ENCODE results near the gene FSIP2. TPM values are rescaled to one million over a fixed set of nuclear protein-coding genes. Genes with fewer than 3 reads are reported as not detected.

FSIP2 gene
- total and polyA plus RNA-seq, 2 donors (not counting 1 experiment from before 2014, with no cell fraction given) = 0.01 to 0.54 TPM

DNA sequence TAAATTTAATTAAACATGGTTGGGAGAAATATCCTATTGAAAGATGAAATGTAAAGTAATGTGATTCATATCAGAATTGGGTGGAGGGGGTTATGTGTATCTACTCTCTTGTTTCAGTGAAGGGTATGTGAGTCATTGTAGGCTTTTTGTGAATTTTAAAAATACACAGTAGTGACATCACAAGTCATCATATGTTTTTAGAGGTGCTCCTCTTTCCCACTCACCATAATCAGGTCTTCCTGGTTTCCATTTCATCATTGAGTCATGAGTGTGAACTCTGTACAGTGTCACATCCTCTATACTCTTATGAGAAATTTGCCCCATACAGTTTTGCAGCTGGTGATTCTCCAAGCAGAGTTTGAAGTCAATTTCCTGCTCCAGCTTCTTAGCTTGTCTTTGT is 18.8 kb downstream of the FSIP2 start:
- ATAC-seq (ENCODE audit: low read depth) (no peak), DNase-seq (no peak)
- no peak overlapping the region for H3K27ac Mint-ChIP-seq
- no peaks in the 10 kb centered on the region for H3K4me1 ChIP-seq (ENCODE audit: control insufficient read depth in 2 of 2, insufficient read depth in 2 of 2, low read length in 2 of 2)
- no peaks in the 10 kb centered on the region for H3K27me3 ChIP-seq (replicated peaks in 1 of 4; ENCODE audit: control extremely low read depth in 1 of 4, control insufficient read depth in 3 of 4, insufficient read depth in 4 of 4, low read length in 3 of 4)
- no peak overlapping the region for H3K27ac ChIP-seq (ENCODE audit: low read length in 2 of 2)
- H3K27me3 Mint-ChIP-seq = no peaks in the 10 kb centered on the region
- no peak overlapping the region for H2AFZ ChIP-seq (ENCODE audit: insufficient read depth, low read depth, low read length, poor library complexity, severe bottlenecking)
- no peak overlapping the region for H3K4me3 ChIP-seq (ENCODE audit: control extremely low read depth in 1 of 5, extremely low read depth in 1 of 5, insufficient read depth in 1 of 5, low read depth in 2 of 5, low read length in 4 of 5)
- H4K20me1 ChIP-seq (ENCODE audit: control insufficient read depth, insufficient read depth, low read length, poor library complexity, severe bottlenecking) = no peaks in the 10 kb centered on the region
- no peaks in the 10 kb centered on the region for H3K9me3 Mint-ChIP-seq (ENCODE audit: insufficient read depth)
- H3K9ac ChIP-seq (ENCODE audit: low read length) = no peak overlapping the region
- intact Hi-C loops (cut with micrococcal nuclease) = no loop called here
- TF ChIP-seq, protein P1, sequence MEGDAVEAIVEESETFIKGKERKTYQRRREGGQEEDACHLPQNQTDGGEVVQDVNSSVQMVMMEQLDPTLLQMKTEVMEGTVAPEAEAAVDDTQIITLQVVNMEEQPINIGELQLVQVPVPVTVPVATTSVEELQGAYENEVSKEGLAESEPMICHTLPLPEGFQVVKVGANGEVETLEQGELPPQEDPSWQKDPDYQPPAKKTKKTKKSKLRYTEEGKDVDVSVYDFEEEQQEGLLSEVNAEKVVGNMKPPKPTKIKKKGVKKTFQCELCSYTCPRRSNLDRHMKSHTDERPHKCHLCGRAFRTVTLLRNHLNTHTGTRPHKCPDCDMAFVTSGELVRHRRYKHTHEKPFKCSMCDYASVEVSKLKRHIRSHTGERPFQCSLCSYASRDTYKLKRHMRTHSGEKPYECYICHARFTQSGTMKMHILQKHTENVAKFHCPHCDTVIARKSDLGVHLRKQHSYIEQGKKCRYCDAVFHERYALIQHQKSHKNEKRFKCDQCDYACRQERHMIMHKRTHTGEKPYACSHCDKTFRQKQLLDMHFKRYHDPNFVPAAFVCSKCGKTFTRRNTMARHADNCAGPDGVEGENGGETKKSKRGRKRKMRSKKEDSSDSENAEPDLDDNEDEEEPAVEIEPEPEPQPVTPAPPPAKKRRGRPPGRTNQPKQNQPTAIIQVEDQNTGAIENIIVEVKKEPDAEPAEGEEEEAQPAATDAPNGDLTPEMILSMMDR (IDR thresholded peaks at IDR 0.05) = no peak
- TF ChIP-seq EZH2 (IDR thresholded peaks at IDR 0.05; ENCODE audit: borderline replicate concordance, insufficient read depth, low read depth, low read length, poor library complexity, severe bottlenecking) = no peak
- no peaks in the 10 kb centered on the region for H3K36me3 ChIP-seq (replicated peaks in 1 of 2; ENCODE audit: control extremely low read depth in 1 of 2, control insufficient read depth in 1 of 2, extremely low read depth in 1 of 2, insufficient read depth in 2 of 2, low read length in 1 of 2)
- H3K4me1 Mint-ChIP-seq = no peaks in the 10 kb centered on the region
- no peaks in the 10 kb centered on the region for H3K79me2 ChIP-seq (ENCODE audit: control insufficient read depth, insufficient read depth, low read length)
- CTCF ChIA-PET = no interaction called here
- no peak overlapping the region for H3K4me2 ChIP-seq (replicated peaks; ENCODE audit: low read depth, low read length, poor library complexity, severe bottlenecking)
- POLR2A ChIA-PET = no interaction called here
- no peak overlapping the region for H3K4me3 Mint-ChIP-seq
- no peaks in the 10 kb centered on the region for H3K9me3 ChIP-seq (ENCODE audit: control extremely low read depth in 1 of 3, control insufficient read depth in 2 of 3, insufficient read depth in 1 of 3, low read length in 2 of 3)

DNA sequence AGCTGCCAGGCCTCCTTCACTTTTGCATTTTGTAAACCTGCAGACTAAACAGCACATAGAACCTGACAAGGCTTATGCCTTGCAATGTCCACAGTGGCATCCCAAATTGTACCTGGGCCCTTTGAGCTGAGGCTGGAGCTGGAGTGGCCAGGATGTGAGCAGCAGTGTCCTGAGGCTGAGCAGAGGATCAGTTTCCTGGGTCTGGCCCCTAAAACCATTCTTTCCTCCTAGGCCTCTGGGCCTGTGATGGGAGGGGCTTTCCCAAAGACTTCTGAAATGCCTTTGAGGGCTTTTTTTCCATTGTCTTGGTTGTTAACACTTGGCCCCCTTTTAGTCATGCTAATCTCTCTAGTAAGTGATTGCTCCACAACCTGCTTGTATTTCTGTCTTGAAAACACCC is 32.8 kb downstream of the FSIP2 start:
- DNase-seq (no peak), ATAC-seq (ENCODE audit: low read depth) (no peak)
- H3K27me3 ChIP-seq (replicated peaks in 1 of 4; ENCODE audit: control extremely low read depth in 1 of 4, control insufficient read depth in 3 of 4, insufficient read depth in 4 of 4, low read length in 3 of 4) = no peaks in the 10 kb centered on the region
- no peaks in the 10 kb centered on the region for H3K4me1 Mint-ChIP-seq
- no peak overlapping the region for H3K27ac ChIP-seq (ENCODE audit: low read length in 2 of 2)
- peaks cover 0 to 30% (median 20%) of the 10 kb centered on the region in 3 donors for H3K9me3 ChIP-seq (ENCODE audit: control extremely low read depth in 1 of 3, control insufficient read depth in 2 of 3, insufficient read depth in 1 of 3, low read length in 2 of 3)
- intact Hi-C loops (cut with micrococcal nuclease) = no loop called here
- no peak for TF ChIP-seq EZH2 (IDR thresholded peaks at IDR 0.05; ENCODE audit: borderline replicate concordance, insufficient read depth, low read depth, low read length, poor library complexity, severe bottlenecking)
- TF ChIP-seq, protein P1 (IDR thresholded peaks at IDR 0.05) = no peak
- CTCF ChIA-PET = no interaction called here
- H3K4me3 Mint-ChIP-seq = no peak overlapping the region
- POLR2A ChIA-PET = no interaction called here
- H2AFZ ChIP-seq (ENCODE audit: insufficient read depth, low read depth, low read length, poor library complexity, severe bottlenecking) = no peak overlapping the region
- H3K36me3 ChIP-seq (replicated peaks in 1 of 2; ENCODE audit: control extremely low read depth in 1 of 2, control insufficient read depth in 1 of 2, extremely low read depth in 1 of 2, insufficient read depth in 2 of 2, low read length in 1 of 2) = no peaks in the 10 kb centered on the region
- H4K20me1 ChIP-seq (ENCODE audit: control insufficient read depth, insufficient read depth, low read length, poor library complexity, severe bottlenecking) = no peaks in the 10 kb centered on the region
- H3K4me3 ChIP-seq (ENCODE audit: control extremely low read depth in 1 of 5, extremely low read depth in 1 of 5, insufficient read depth in 1 of 5, low read depth in 2 of 5, low read length in 4 of 5) = no peak overlapping the region
- no peaks in the 10 kb centered on the region for H3K79me2 ChIP-seq (ENCODE audit: control insufficient read depth, insufficient read depth, low read length)
- H3K4me1 ChIP-seq (ENCODE audit: control insufficient read depth in 2 of 2, insufficient read depth in 2 of 2, low read length in 2 of 2) = no peaks in the 10 kb centered on the region
- H3K9me3 Mint-ChIP-seq (ENCODE audit: insufficient read depth) = peaks cover 13% of the 10 kb centered on the region
- no peak overlapping the region for H3K4me2 ChIP-seq (replicated peaks; ENCODE audit: low read depth, low read length, poor library complexity, severe bottlenecking)
- H3K27me3 Mint-ChIP-seq = no peaks in the 10 kb centered on the region
- no peak overlapping the region for H3K27ac Mint-ChIP-seq
- no peak overlapping the region for H3K9ac ChIP-seq (ENCODE audit: low read length)

Data from B cell (primary cell).